Activated CD8-positive, alpha-beta T cell treated with anti-CD3 and anti-CD28 coated beads for 36 hours (primary cell): ENCODE measurements around the gene UNC50. TPM values are rescaled to one million over a fixed set of nuclear protein-coding genes. Genes with fewer than 3 reads are reported as not detected.

Experiments
- ATAC-seq: fragments of 200-7000 bp; cut with Tn5 transposase; one replicate; pipeline ENCODE4 v1.10.0; 2021; ENCODE audit warnings: mild to moderate bottlenecking, moderate library complexity
- CTCF ChIA-PET: fragments of 350-600 bp; sonication (Branson Sonifier 250); formaldehyde crosslinking; loops from one replicate; lab custom pipeline; 2021; ENCODE audit warnings: antibody characterized with exemption; lab: Charles Lee
- POLR2A ChIA-PET: fragments of 350-600 bp; sonication (Branson Sonifier 250); formaldehyde crosslinking; loops from one replicate; lab custom pipeline; 2021; ENCODE audit warnings: antibody characterized with exemption; lab: Charles Lee
- DNase-seq: peaks from one replicate; pipeline ENCODE4 v3.0.0-alpha.2; 2020
- H3K27ac Mint-ChIP-seq: one replicate; pipeline ENCODE4 v1.8.0; 2021; ENCODE audit warnings: mild to moderate bottlenecking, mixed read lengths
- H3K27me3 Mint-ChIP-seq: one replicate; pipeline ENCODE4 v1.8.0; 2021; ENCODE audit warnings: mixed read lengths
- H3K36me3 Mint-ChIP-seq: one replicate; pipeline ENCODE4 v1.8.0; 2021; ENCODE audit warnings: low read depth, mixed read lengths
- H3K4me1 Mint-ChIP-seq: one replicate; pipeline ENCODE4 v1.8.0; 2021; ENCODE audit warnings: low read depth, mixed read lengths
- H3K4me3 Mint-ChIP-seq: one replicate; pipeline ENCODE4 v1.8.0; 2021; ENCODE audit warnings: mild to moderate bottlenecking, moderate library complexity, mixed read lengths
- H3K9me3 Mint-ChIP-seq: one replicate; pipeline ENCODE4 v1.8.0; 2021; ENCODE audit warnings: mixed read lengths
- intact Hi-C: fragments of 100-400 bp; cut with micrococcal nuclease; formaldehyde crosslinking; loops from one replicate; pipeline ENCODE4 v1.10.0; 2022
- total RNA-seq, 2 experiments: library from RNA; stranded (reverse); gene quantifications; one replicate each; pipeline ENCODE4 v1.2.3, GENCODE V29; 2021
- TF ChIP-seq, protein P1 (sequence below): fragments of 200-600 bp; IDR thresholded peaks from one replicate; pipeline ENCODE4 v1.8.0; 2022; ENCODE audit warnings: antibody characterized with exemption, mild to moderate bottlenecking

The UNC50 gene
- total RNA-seq, 2 experiments from 2014 or later = 24.8 to 28.3 TPM

DNA sequence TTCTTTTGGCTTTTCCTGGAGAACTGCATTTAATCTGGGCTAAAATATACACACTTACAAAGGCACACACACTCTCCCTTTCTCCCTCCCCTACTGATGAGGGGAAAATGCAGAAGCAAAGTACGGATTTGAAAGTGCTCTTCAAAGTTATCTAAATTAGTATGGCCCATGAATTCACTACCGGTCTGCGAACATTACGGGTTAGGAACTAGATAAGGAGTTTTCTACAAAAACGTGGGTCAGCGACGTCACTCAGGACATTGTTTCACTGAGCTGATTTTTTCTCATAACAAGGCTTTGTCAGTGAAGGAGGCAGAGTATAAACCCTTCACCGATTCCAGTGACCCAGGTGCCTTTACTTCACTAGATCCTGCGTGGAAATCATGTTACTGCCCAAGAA is 47.4 kb upstream of the UNC50 start:
- no peaks in the 10 kb centered on the region for H3K27me3 Mint-ChIP-seq
- H3K4me3 Mint-ChIP-seq = no peak overlapping the region
- ChIA-PET POLR2A (no interaction called here), CTCF (interaction anchor here (2.7 to 5.0 kb wide), 2 partner anchors 8 to 148 kb away, joined by 21 to 22 read pairs; no protein-coding TSS in a partner anchor)
- TF ChIP-seq, protein P1, sequence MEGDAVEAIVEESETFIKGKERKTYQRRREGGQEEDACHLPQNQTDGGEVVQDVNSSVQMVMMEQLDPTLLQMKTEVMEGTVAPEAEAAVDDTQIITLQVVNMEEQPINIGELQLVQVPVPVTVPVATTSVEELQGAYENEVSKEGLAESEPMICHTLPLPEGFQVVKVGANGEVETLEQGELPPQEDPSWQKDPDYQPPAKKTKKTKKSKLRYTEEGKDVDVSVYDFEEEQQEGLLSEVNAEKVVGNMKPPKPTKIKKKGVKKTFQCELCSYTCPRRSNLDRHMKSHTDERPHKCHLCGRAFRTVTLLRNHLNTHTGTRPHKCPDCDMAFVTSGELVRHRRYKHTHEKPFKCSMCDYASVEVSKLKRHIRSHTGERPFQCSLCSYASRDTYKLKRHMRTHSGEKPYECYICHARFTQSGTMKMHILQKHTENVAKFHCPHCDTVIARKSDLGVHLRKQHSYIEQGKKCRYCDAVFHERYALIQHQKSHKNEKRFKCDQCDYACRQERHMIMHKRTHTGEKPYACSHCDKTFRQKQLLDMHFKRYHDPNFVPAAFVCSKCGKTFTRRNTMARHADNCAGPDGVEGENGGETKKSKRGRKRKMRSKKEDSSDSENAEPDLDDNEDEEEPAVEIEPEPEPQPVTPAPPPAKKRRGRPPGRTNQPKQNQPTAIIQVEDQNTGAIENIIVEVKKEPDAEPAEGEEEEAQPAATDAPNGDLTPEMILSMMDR = no peak
- DNase-seq (no peak), ATAC-seq (no peak)
- peak overlapping the region; percentile 38 for H3K27ac Mint-ChIP-seq
- peaks cover 45% of the 10 kb centered on the region for H3K4me1 Mint-ChIP-seq
- H3K9me3 Mint-ChIP-seq = no peaks in the 10 kb centered on the region
- intact Hi-C loops = no loop called here
- peaks cover 30% of the 10 kb centered on the region for H3K36me3 Mint-ChIP-seq

DNA sequence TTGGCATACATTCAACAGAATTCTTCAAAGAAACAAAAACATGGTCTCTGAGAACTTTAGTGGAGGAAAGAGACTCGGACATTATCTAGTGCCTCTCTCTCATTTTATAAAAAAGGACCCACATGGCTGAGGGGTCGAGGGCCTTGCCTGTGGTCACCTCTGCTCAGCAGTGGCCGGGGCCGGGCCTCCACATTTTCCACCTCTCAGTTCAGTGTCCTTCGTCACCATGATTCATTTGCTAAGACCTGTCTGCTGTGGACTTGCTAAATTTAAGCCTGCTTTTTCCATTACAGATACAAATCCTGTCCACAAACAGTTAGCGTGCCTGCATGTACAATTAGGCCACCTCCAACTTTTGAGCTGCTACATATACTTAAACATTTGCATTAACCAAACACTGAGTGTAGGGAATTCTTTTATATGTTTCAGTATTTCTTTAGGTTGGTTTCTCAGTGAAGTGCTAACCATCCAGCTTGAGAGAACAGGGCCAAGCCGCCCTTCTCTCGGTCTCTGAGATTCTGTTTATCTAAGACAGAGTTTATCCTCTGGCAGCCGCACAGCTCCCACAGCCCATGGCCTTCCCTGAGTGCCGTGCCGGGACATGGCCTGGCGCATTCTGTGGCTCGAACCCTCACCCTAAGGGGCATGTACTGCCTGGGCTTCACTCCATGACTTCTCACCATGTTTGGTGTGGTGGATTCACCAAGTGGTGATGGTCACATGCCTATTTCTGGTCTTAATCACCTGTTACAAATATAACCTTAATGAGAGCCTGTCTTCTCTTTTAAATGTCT is 46.3 kb upstream of the UNC50 start:
- POLR2A ChIA-PET = no interaction called here
- ATAC-seq = no peak
- Mint-ChIP-seq H3K27ac (peak overlapping the region; percentile 50), H3K36me3 (peaks cover 38% of the 10 kb centered on the region), H3K27me3 (no peaks in the 10 kb centered on the region), H3K4me3 (no peak overlapping the region), H3K9me3 (no peaks in the 10 kb centered on the region), H3K4me1 (peaks cover 34% of the 10 kb centered on the region)
- no peak for DNase-seq
- intact Hi-C loops = no loop called here
- CTCF ChIA-PET = interaction anchor here (1.0 kb wide), 1 partner anchor 149 kb away, joined by 4 read pairs; no protein-coding TSS in a partner anchor
- TF ChIP-seq, protein P1 = no peak

DNA sequence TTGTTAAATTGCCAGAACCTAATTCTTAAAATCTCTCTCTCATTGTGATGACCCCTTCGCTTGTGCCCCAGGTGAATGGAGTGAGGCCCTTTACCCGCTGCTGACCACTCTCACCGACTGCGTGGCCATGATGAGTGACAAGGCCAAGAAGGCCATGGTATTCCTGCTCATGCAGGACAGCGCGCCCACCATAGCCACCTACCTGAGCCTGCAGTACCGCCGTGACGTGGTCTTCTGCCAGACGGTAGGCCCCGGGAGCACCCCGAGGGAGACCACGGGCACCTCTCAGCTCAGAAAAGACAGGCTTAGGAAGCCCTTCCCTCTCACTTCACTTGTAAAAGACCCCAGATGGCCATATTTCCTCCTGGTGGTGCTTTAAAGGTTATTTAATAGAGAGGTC is 45.0 kb upstream of the UNC50 start:
- Mint-ChIP-seq H3K36me3 (peaks cover 31% of the 10 kb centered on the region), H3K27me3 (no peaks in the 10 kb centered on the region), H3K27ac (no peak overlapping the region), H3K4me1 (peaks cover 22% of the 10 kb centered on the region), H3K9me3 (no peaks in the 10 kb centered on the region), H3K4me3 (no peak overlapping the region)
- intact Hi-C loops = no loop called here
- DNase-seq (no peak), ATAC-seq (no peak)
- POLR2A ChIA-PET = no interaction called here
- CTCF ChIA-PET = interaction anchor here (0.8 kb wide), 1 partner anchor 756 kb away, joined by 3 read pairs; no protein-coding TSS in a partner anchor
- TF ChIP-seq, protein P1 = no peak

DNA sequence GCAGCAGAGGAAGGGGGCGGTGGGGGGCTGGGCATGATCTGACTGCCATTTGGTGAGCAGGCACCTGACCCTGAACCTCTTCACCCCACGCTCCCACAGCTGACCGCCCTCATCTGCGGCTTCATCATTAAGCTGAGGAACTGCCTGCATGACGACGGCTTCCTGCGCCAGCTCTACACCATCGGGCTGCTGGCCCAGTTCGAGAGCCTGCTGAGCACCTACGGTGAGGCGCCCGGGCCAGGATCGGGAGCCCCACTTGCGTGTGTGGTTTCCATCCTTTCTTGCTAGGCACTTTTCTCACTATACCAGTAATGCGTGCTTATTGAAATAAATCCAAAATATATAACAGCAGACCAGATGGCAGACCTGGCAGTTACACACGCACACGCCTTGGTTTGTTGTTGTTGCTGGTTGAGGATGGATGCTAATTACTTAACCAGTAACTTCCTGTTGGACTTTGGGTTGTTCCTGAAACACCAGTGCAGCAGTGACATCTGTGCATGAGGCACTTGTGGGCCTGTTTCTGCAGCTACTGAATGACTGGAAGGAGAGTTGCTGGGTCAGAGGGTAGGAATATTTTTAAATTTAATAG is 43.8 kb upstream of the UNC50 start:
- TF ChIP-seq, protein P1 = no peak
- Mint-ChIP-seq H3K9me3 (no peaks in the 10 kb centered on the region), H3K4me1 (peaks cover 10% of the 10 kb centered on the region), H3K27me3 (no peaks in the 10 kb centered on the region), H3K4me3 (no peak overlapping the region), H3K36me3 (peaks cover 24% of the 10 kb centered on the region), H3K27ac (no peak overlapping the region)
- ATAC-seq (no peak), DNase-seq (no peak)
- ChIA-PET POLR2A (no interaction called here), CTCF (no interaction called here)
- intact Hi-C loops = no loop called here

DNA sequence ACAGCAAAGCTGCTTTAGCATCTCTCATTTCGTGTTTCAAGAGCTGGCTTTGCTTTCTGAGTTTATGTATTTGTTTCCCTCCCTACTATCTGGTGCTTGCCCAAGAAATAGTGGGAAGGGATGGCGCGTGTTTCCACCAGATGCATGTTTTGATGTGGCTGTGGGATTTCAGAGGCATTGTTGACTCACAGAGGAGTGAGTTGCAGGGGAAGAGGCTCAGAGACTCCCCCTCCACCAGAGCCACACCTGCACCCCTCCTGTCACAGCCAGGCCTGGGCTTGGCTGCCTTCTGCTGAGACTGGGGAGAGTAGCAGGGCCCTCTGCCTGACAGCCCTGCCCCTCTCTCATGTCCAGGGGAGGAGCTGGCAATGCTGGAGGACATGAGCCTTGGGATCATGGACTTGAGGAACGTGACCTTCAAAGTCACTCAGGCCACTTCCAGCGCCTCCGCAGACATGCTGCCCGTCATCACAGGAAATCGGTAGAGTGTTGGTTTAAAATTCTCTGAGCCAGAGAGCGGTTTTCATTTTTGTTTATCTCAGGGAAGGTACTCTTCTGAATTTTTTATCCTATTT is 43.0 kb upstream of the UNC50 start:
- H3K27ac Mint-ChIP-seq = peak overlapping the region; percentile 6
- ATAC-seq (no peak), DNase-seq (no peak)
- intact Hi-C loops = no loop called here
- CTCF ChIA-PET = no interaction called here
- H3K27me3 Mint-ChIP-seq = no peaks in the 10 kb centered on the region
- peaks cover 27% of the 10 kb centered on the region for H3K36me3 Mint-ChIP-seq
- POLR2A ChIA-PET = no interaction called here
- H3K4me1 Mint-ChIP-seq = peaks cover 5% of the 10 kb centered on the region
- H3K4me3 Mint-ChIP-seq = no peak overlapping the region
- no peaks in the 10 kb centered on the region for H3K9me3 Mint-ChIP-seq
- TF ChIP-seq, protein P1 = no peak
